ENCODE measurements around the gene NIP7.

GRCh38 chr16:69386596-69386995 lies 47.0 kb downstream of the NIP7 start:
- no peak for TF ChIP-seq POLR2A (IDR thresholded peaks at IDR 0.05)
- no peak for TF ChIP-seq CTCF (IDR thresholded peaks at IDR 0.05)
- TF ChIP-seq POLR2AphosphoS5 (IDR thresholded peaks at IDR 0.05) = no peak

All from upper lobe of left lung (tissue), 4 donors.